Bone marrow (tissue), 2 donors: Measurements from ENCODE around the gene SAMD14.
A peak's percentile ranks its signal among the peaks of the same experiment; 100 is the strongest.

Experiments
- DNase-seq, 2 donors: peaks; one replicate each; lab custom pipeline; 2025; lab: John Stamatoyannopoulos, UW

SAMD14 gene

GRCh38 chr17:50165066-50165465 lies 35.1 kb upstream of the SAMD14 start:
- DNase-seq, result no peak

GRCh38 chr17:50164697-50164988 lies 34.7 kb upstream of the SAMD14 start:
- no peak for DNase-seq

GRCh38 chr17:50163843-50164696 lies 34.1 kb upstream of the SAMD14 start:
- DNase-seq, result no peak

GRCh38 chr17:50162466-50163254 lies 32.7 kb upstream of the SAMD14 start:
- no peak for DNase-seq

GRCh38 chr17:50161911-50162288 lies 31.9 kb upstream of the SAMD14 start:
- no peak for DNase-seq

GRCh38 chr17:50161023-50161910 lies 31.3 kb upstream of the SAMD14 start:
- peak; percentile 70 to 78 for DNase-seq

- DNase-seq, result no peak
Observed at GRCh38 chr17:50157891-50158290, 27.9 kb upstream of the SAMD14 start.

GRCh38 chr17:50155115-50155819 lies 25.3 kb upstream of the SAMD14 start:
- DNase-seq, result no peak

GRCh38 chr17:50154604-50155003 lies 24.6 kb upstream of the SAMD14 start:
- DNase-seq, result no peak

- no peak for DNase-seq
Observed at GRCh38 chr17:50153650-50154575, 24.0 kb upstream of the SAMD14 start.

GRCh38 chr17:50152736-50153135 lies 22.8 kb upstream of the SAMD14 start:
- no peak for DNase-seq

GRCh38 chr17:50151937-50152547 lies 22.1 kb upstream of the SAMD14 start:
- peak; percentile 63 to 66 for DNase-seq

- peak; percentile 65 to 82 for DNase-seq
Observed at GRCh38 chr17:50151041-50151936, 21.3 kb upstream of the SAMD14 start.

- DNase-seq, result no peak
Observed at GRCh38 chr17:50150354-50151040, 20.5 kb upstream of the SAMD14 start, which contains the start of gene PPP1R9B. TSS of gene PPP1R9B (minus strand) at chr17:50150677. CDS start at chr17:50150513, 164 bp downstream.

- peak in 1 of 2 donors; percentile 53 for DNase-seq
Observed at GRCh38 chr17:50149417-50150353, 19.7 kb upstream of the SAMD14 start.

GRCh38 chr17:50149091-50149416 lies 19.1 kb upstream of the SAMD14 start:
- DNase-seq, result peak in 1 of 2 donors; percentile 59
